Measurements from ENCODE around the gene RELCH. TPM values are rescaled to one million over a fixed set of nuclear protein-coding genes. Genes with fewer than 3 reads are reported as not detected.

The RELCH gene
- total and polyA plus RNA-seq, 8 donors = 4.9 to 85.9 (median 35.8) TPM

DNA sequence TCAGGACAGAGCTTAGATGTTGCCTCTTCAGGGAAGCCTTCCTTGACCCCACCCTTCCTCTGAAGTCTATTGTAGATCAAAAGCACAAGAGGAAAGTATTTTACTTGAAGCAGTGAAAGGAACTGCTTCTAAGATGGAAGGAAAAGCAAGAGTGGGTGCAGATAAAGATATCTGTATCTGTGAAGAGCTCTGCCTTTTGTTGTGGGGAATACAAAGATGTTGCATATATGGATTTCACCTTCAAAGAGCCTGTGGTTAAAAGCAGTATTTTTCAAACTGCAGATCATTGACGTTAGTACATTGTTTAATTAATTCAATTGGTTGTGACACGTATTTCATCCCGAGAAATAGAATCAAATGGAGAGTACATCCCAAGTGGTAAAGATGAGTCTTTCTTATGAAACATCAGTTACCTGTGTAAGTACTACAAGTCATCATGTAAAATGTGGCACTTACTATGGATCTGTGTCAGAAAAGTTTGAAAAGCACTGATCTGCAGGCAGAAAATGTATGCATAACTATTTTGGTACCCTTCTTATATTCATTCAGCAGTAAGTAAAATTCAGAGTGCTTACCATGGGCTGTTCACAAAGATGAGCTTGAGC is 113.4 kb downstream of the RELCH start:
- no peaks in the 10 kb centered on the region for H3K27me3 ChIP-seq
- peaks cover 16 to 81% (median 78%) of the 10 kb centered on the region in 4 donors for H3K36me3 ChIP-seq
- WGBS, 5 donors = 85 to 93% (median 89%) methylated on average over 3 of the region's 3 CpGs

DNA sequence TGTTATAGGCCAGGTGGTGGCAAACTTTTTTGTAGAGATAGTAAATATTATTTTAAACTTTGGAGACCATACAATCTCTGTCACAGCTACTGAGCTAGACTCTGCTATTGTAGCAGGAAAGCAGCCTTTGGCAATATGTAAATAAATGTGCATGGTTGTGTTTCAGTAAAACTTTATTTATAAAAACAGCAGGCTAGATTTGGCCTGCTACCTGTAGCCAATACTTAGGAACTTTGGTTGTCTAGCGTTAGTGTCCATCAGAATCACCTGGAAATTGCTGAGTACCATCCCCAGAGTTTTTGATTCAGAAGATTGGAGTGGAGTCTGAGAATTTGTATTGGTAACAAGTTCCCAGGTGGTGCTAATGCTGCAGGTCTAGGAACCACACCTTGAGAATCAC is 114.3 kb downstream of the RELCH start:
- intact Hi-C loops (cut with DNase I; ENCODE audit: low total_unique reads) = no loop called here
- Histone ChIP-seq H3K36me3 (peaks cover 16 to 88% (median 85%) of the 10 kb centered on the region in 4 donors), H3K4me3 (no peak overlapping the region), H3K27ac (no peak overlapping the region), H3K27me3 (no peaks in the 10 kb centered on the region), H3K4me1 (no peaks in the 10 kb centered on the region), H3K9me3 (no peaks in the 10 kb centered on the region)
- TF ChIP-seq POLR2A (IDR thresholded peaks at IDR 0.05) = no peak
- TF ChIP-seq POLR2AphosphoS5 (IDR thresholded peaks at IDR 0.05) = no peak
- TF ChIP-seq, protein P1, sequence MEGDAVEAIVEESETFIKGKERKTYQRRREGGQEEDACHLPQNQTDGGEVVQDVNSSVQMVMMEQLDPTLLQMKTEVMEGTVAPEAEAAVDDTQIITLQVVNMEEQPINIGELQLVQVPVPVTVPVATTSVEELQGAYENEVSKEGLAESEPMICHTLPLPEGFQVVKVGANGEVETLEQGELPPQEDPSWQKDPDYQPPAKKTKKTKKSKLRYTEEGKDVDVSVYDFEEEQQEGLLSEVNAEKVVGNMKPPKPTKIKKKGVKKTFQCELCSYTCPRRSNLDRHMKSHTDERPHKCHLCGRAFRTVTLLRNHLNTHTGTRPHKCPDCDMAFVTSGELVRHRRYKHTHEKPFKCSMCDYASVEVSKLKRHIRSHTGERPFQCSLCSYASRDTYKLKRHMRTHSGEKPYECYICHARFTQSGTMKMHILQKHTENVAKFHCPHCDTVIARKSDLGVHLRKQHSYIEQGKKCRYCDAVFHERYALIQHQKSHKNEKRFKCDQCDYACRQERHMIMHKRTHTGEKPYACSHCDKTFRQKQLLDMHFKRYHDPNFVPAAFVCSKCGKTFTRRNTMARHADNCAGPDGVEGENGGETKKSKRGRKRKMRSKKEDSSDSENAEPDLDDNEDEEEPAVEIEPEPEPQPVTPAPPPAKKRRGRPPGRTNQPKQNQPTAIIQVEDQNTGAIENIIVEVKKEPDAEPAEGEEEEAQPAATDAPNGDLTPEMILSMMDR (IDR thresholded peaks at IDR 0.05) = no peak
- no peak for TF ChIP-seq EP300 (IDR thresholded peaks at IDR 0.05)
- no peak for DNase-seq
- WGBS, 5 donors = 93 to 98% (median 95%) methylated on average over 1 of the region's 1 CpG

More for the DNA sequence above, 113.4 kb downstream of the RELCH start:
- intact Hi-C loops (cut with DNase I; ENCODE audit: low total_unique reads) = no loop called here
- TF ChIP-seq, protein P1 (IDR thresholded peaks at IDR 0.05) = no peak
- TF ChIP-seq EP300 (IDR thresholded peaks at IDR 0.05) (no peak), POLR2A (IDR thresholded peaks at IDR 0.05) (no peak), POLR2AphosphoS5 (IDR thresholded peaks at IDR 0.05) (no peak)
- H3K27ac ChIP-seq = no peak overlapping the region
- no peaks in the 10 kb centered on the region for H3K4me1 ChIP-seq
- H3K4me3 ChIP-seq = no peak overlapping the region
- H3K9me3 ChIP-seq = no peaks in the 10 kb centered on the region
- no peak for DNase-seq

DNA sequence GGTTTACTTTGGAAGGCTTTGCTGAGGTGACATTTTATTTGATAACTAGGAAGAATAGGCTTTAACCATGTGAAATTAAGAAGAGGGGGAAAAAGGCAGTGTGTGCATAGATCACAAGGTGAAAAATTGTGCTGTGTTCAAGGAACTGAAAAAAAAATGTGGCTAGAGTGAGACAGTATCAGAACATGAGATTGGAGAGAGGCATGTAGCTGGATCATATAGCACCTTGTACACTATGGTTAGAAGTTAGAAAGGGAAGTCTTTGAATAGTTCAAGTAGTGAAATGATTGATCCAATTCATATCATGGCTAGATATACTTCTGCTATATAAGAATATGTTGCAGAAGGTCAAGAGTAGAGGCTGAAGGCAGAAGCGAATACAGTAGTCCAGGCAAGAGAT is 125.8 kb downstream of the RELCH start:
- no peaks in the 10 kb centered on the region for H3K27me3 ChIP-seq
- TF ChIP-seq POLR2A (IDR thresholded peaks at IDR 0.05) = no peak
- TF ChIP-seq POLR2AphosphoS5 (IDR thresholded peaks at IDR 0.05) = no peak
- TF ChIP-seq EP300 (IDR thresholded peaks at IDR 0.05) = no peak
- TF ChIP-seq, protein P1 (IDR thresholded peaks at IDR 0.05) = no peak
- WGBS, 5 donors = 94 to 100% (median 97%) methylated on average over 1 of the region's 1 CpG
- H3K9me3 ChIP-seq = no peaks in the 10 kb centered on the region
- H3K4me3 ChIP-seq = no peak overlapping the region
- no peak overlapping the region for H3K27ac ChIP-seq
- H3K4me1 ChIP-seq = no peaks in the 10 kb centered on the region
- DNase-seq = no peak
- peaks cover 0 to 23% (median 21%) of the 10 kb centered on the region in 4 donors for H3K36me3 ChIP-seq
- intact Hi-C loops (cut with DNase I; ENCODE audit: low total_unique reads) = no loop called here

DNA sequence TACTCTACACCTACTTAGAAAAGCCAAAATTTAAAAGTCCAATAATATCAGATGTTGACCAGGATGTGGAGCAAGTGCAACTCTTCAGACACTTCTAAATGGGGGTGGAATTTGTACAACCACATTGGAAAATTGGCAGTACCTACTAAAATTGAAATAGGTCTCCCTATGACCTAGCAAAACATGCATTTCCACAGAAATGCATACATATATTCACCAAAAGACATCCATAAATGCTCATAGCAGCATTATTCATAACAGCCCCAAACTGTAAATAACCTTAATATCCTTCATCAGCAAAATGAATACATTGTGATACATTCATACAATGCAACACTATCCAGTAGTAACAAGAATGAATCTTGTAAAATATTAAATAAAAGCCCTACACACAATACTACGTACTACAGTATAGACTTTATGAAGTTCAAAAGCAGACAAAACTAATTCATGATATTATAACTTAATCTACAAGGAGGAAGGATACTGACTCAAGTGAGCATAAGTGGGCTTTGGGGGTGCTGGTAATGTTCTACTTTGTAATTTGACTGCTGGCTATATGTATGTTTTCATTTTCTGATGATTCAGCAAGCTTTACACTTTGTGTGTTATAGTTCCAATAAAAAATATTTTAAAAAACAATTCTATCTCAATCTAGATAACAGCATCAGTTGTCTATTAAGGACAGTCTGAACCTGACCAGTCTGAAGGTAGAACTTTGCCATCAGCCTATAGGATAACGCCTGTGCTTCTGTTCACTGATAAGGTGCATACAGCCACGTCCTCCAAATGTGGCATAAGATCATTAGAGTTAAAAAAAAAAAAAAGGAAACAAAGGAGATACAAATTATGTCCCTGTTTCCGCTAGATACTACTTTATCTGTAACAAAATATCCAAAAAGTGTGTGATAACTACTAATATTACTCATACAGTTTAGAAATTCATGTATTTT is 131.4 kb downstream of the RELCH start:
- WGBS, 5 donors = 57 to 67% (median 60%) methylated on average over 4 of the region's 4 CpGs
- TF ChIP-seq, protein P1 (IDR thresholded peaks at IDR 0.05) = no peak
- no peak for TF ChIP-seq POLR2A (IDR thresholded peaks at IDR 0.05)
- no peak for TF ChIP-seq EP300 (IDR thresholded peaks at IDR 0.05)
- no peak for TF ChIP-seq POLR2AphosphoS5 (IDR thresholded peaks at IDR 0.05)
- Histone ChIP-seq H3K27ac (no peak overlapping the region), H3K9me3 (no peaks in the 10 kb centered on the region), H3K4me3 (no peak overlapping the region), H3K27me3 (peaks cover 0 to 11% (median 0%) of the 10 kb centered on the region in 3 donors), H3K36me3 (no peaks in the 10 kb centered on the region), H3K4me1 (no peaks in the 10 kb centered on the region)
- DNase-seq = no peak
- intact Hi-C loops (cut with DNase I; ENCODE audit: low total_unique reads) = no loop called here

Measured in stomach (tissue), 9 donors.